ENCODE measurements around the gene NRG3.
A peak's percentile ranks its signal among the peaks of the same experiment; 100 is the strongest.

The NRG3 gene

GRCh38 chr10:81884856-81885255, 9.9 kb downstream of the NRG3 start:
- DNase-seq = no peak

- DNase-seq = no peak
These were observed 10.5 kb downstream of the NRG3 start for GRCh38 chr10:81885491-81885890.

GRCh38 chr10:81886939-81887338, 11.9 kb downstream of the NRG3 start:
- no peak for DNase-seq

- DNase-seq = no peak
These were observed 14.3 kb downstream of the NRG3 start for GRCh38 chr10:81889181-81889769.

DNA sequence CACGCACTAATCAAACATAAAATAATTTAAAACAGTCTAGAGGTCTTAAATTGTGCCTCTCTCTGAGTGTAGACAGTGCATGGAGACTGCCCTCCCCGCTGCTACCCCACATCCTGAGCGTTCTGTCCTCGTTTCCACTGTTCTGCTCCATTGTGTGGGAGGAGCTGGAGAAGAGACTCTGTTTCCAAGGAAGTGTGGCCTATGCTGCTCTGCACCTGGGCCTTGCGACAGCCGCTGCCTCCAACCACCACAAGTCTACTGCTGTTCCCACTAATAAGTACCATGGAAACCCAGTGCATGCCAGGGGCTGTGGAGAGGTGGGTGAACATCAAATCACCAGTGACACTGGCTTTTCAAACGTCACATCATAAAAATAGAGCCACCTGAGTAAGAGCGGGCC, 19.6 kb downstream of the NRG3 start:
- DNase-seq = no peak

DNA sequence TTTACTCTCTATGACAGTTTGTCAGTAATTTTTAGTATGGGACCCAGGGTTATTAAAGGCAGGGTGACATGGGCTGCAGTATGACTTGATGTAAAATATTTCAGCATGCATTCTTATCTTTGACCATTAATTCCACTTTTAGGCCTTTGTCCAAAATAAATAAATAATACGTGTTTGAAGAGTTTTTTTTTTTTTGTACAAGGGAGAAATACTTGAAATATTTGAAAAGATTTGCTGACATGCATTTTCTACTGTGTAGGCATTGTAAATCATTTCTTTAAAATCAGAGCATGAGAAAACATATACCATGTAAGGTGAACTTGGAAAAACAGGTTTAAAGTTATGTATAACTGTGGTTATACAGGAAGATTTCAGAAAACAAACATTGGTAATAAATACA, 23.5 kb downstream of the NRG3 start:
- no peak for DNase-seq

- no peak for DNase-seq
These were observed 26.0 kb downstream of the NRG3 start for GRCh38 chr10:81900989-81901388.

- no peak for DNase-seq
These were observed 28.5 kb downstream of the NRG3 start for GRCh38 chr10:81903472-81903871.

GRCh38 chr10:81905161-81905560, 30.2 kb downstream of the NRG3 start:
- DNase-seq = no peak

DNA sequence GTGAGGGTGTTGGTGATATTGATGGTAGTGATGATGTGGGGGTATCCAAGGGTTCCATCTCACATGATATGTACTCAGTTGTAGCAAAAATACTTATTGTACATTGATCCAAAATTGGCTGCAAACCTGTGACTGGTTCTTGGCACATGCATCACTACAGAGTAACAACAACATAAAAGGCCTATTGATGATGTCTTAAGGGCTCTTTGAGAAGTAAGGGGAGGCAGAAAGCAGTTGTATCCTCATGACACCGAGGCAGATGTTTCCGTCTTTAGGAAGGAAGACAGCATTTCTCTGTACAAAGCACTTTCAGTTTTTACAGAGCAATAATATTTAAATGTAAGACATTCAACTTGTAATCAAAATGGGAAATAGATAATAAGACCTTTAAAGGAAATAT, 34.5 kb downstream of the NRG3 start:
- DNase-seq = no peak

DNA sequence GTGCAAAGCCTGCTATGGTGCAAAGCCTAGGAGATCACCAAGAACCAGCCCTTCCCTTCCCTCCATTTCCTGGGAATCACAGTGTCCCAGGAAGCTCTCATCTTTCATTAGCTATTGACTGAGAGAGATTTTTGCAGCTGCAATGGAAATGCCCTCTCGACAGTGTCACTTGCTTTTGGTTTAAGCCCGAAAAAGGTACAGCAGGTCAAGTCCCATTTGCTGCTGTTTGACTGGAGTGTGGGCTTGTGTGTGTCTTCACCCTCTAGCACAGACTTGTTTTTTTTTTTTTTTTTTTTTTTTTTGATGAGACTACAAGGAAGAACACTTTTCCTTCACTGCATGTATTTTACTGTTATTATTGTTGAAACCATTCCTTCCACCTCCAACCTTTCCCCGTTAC, 36.3 kb downstream of the NRG3 start:
- no peak for DNase-seq

DNA sequence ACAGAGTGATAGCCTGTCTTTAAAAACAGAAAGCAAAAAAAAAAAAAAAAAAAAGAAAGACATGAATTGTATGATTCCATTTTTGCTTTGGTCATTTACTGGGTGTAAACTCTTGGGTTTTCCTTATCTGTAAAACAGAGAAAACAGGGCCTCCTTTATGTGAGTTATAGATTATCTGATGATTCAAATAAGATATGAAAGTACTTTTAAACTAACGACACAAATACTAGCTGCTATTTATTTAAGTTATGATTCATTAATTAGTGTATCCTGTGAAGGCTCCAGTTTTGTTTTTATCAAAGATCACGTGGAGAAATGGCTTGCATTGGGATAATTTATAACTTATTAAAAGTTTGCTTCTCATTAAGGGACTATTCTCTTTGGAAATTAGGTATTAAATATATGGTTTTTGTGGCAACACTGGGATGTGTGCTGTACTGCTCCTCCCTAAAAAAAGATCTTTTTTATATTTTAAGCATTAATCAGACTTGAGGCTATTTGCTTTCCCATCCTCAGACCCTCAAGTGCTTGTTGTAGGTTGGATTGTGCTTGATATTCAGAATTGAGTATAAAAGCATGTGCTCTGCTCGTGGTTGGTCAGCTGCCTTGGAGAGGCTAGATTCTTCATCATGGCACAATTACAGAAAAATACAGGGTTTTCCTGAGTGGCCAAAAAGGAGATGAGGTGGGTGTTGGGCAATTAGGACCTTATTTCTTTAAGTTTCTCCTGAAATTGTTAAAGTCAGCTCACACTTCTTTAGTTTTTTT, 39.9 kb downstream of the NRG3 start:
- DNase-seq = no peak

DNA sequence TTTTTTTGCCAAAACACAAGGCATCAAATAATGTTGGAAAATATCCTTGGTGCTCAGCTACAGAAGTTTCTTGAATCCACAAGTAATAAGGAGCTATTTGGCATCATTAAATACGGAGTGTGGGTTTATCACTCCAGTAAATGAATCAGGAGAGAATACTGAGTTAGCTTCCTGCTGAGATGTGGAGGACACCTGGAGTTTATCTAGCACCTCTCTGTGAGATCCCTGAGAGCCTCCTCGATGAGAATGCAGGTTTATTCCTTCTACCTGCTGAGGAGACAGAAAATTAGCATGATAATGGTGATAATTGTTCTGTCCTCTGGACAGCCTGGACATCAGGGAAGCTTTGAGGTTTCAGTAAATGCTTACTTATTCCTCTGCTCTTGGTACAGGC, 40.5 kb downstream of the NRG3 start:
- DNase-seq = no peak

- DNase-seq = no peak
These were observed 42.7 kb downstream of the NRG3 start for GRCh38 chr10:81917666-81918065.

GRCh38 chr10:81918766-81919165, 43.8 kb downstream of the NRG3 start:
- DNase-seq = no peak

GRCh38 chr10:81920213-81920829, 45.3 kb downstream of the NRG3 start:
- DNase-seq = peak; percentile 2

- no peak for DNase-seq
These were observed 53.1 kb downstream of the NRG3 start for GRCh38 chr10:81928119-81928518.

- DNase-seq = no peak
These were observed 68.6 kb downstream of the NRG3 start for GRCh38 chr10:81943583-81943982.

GRCh38 chr10:81944609-81945008, 69.6 kb downstream of the NRG3 start:
- DNase-seq = no peak

- DNase-seq = no peak
These were observed 74.3 kb downstream of the NRG3 start for GRCh38 chr10:81949283-81949682.

DNA sequence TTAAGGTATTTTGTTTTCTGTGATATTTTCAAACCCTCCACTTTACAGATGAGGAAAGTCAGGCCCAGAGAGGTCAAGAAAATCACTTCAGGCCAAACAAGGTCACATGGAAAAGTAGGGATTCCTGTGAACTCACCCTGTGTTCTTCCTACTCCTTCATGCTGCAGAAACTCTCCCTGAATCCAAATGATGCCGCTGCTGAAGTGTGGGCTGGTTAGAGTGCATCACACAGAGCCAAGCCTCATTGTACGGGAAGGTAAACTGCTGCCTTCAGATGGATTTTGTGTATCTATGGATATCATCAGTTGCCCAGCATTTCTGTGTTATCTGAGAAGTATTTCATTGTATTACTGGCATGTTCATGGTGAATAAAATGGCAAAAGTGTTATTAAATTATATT, 75.4 kb downstream of the NRG3 start:
- no peak for DNase-seq

DNA sequence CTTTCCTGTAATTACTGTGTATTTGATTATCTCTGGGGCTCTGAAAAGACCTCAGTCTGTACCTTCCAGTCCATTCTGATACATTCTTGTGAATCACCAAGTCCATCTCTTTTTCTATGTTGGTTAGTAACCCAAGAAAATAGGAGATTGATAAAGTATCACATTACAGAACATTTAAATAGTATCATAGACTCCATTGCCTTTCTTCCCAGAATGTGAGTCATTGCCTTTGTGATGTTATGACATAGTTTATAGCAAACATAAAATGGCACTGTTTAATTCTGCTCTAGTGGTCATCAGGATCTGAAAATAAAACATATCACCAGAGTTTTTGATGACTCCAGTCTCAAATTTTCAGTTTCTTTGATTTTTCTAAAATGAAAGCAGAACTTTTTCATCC, 78.4 kb downstream of the NRG3 start:
- DNase-seq = peak; percentile 17

- DNase-seq = peak; percentile 44
These were observed 83.0 kb downstream of the NRG3 start for GRCh38 chr10:81957976-81958375.

DNA sequence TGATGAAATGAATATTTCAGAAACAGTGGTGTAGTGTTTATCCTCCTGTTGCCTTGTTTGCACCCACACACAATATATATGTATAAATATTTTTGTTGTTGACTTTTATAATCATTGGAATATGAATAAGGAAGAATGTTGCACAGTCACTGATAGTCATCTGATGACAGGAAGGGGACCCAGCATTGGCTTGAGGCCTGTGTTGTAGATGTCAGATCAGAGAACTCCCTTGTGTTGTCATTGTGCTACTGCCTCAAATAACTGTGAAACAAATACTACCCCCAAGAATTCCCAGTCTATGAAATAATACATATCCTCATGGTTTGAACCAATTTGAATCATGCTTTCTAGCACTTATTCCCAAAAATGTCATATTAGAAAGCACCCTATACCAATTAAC, 84.0 kb downstream of the NRG3 start:
- no peak for DNase-seq
